Activated CD8-positive, alpha-beta T cell treated with anti-CD3 and anti-CD28 coated beads, Interleukin-2, amount 10 ng/mL, durations not matched to agents 7 days and 5 days (primary cell): ENCODE data around the gene ZNF644. TPM values are rescaled to one million over a fixed set of nuclear protein-coding genes. Genes with fewer than 3 reads are reported as not detected.

ENCODE experiments used
- ATAC-seq: fragments of 150-1000 bp; cut with Tn5 transposase; one replicate; pipeline ENCODE4 v1.10.0; 2021; ENCODE audit warnings: moderate library complexity
- CTCF ChIA-PET: fragments of 350-600 bp; sonication (Branson Sonifier 250); formaldehyde crosslinking; loops from one replicate; lab custom pipeline; 2021; ENCODE audit warnings: antibody characterized with exemption; lab: Charles Lee
- POLR2A ChIA-PET: fragments of 350-600 bp; sonication (Branson Sonifier 250); formaldehyde crosslinking; loops from one replicate; lab custom pipeline; 2021; ENCODE audit warnings: antibody characterized with exemption; lab: Charles Lee
- DNase-seq: peaks from one replicate; pipeline ENCODE4 v3.0.0-alpha.2; 2020
- H3K27ac Mint-ChIP-seq: one replicate; pipeline ENCODE4 v1.8.0; 2021; ENCODE audit warnings: mild to moderate bottlenecking, mixed read lengths
- H3K27me3 Mint-ChIP-seq: one replicate; pipeline ENCODE4 v1.8.0; 2021; ENCODE audit warnings: low read depth, mixed read lengths
- H3K36me3 Mint-ChIP-seq: one replicate; pipeline ENCODE4 v1.8.0; 2021; ENCODE audit warnings: low read depth, mixed read lengths
- H3K4me1 Mint-ChIP-seq: one replicate; pipeline ENCODE4 v1.8.0; 2021; ENCODE audit warnings: low read depth, mixed read lengths
- H3K4me3 Mint-ChIP-seq: one replicate; pipeline ENCODE4 v1.8.0; 2021; ENCODE audit warnings: mild to moderate bottlenecking, mixed read lengths
- H3K9me3 Mint-ChIP-seq: one replicate; pipeline ENCODE4 v1.8.0; 2022; ENCODE audit warnings: mixed read lengths; ENCODE audit not compliant: insufficient read depth
- total RNA-seq, 2 experiments: library from RNA; stranded (reverse); gene quantifications; one replicate each; pipeline ENCODE4 v1.2.3, GENCODE V29; 2021

Gene ZNF644
- total RNA-seq, 2 experiments from 2014 or later = 49.4 to 52.2 TPM

DNA sequence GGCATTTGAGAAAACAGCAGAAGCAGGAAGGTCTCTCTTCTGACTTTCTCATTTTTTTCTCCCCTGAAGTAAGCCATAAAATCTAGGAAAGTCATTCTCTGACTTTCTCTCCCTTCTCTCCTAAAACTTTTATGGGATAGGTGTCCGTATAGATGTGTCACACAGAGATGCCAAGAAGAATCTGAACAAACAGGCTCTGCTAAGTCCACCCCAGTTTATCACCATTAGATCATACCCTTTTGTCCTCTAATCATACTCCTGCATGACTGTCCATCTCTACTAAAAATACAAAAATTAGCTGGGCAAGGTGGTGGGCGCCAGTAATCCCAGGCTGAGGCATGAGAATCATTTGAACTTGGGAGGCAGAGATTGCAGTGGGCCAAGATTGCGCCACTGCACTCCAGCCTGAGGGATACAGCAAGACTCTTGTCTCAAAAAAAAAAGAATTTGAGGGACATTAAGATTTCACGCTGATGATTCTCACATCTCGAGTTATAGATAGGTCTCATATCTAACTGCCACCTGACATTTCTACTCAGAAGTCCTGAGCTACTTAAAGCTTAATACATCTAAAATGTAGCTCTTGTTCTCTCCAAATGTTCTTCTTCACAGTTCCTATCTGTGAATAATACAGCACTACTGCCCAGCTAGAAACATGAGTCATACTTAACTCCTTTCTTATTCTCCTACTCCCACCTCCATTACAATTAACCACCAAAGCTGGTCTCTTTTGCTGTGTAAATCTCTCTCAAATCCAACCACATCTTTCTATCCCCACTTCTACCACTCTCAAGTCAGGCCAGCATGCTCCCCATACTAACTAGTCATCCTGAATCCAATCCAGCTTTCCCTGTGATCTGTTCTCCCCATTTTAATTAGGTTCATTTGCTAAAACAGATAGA, 47.7 kb downstream of the ZNF644 start:
- no peaks in the 10 kb centered on the region for H3K9me3 Mint-ChIP-seq
- H3K27ac Mint-ChIP-seq = no peak overlapping the region
- peaks cover 3% of the 10 kb centered on the region for H3K4me1 Mint-ChIP-seq
- no peaks in the 10 kb centered on the region for H3K27me3 Mint-ChIP-seq
- POLR2A ChIA-PET = no interaction called here
- no peak overlapping the region for H3K4me3 Mint-ChIP-seq
- peaks cover 46% of the 10 kb centered on the region for H3K36me3 Mint-ChIP-seq
- DNase-seq (no peak), ATAC-seq (no peak)
- CTCF ChIA-PET = interaction anchor here (0.9 to 1.1 kb wide), 2 partner anchors 32 to 35 kb away, joined by 6 read pairs; no protein-coding TSS in a partner anchor

DNA sequence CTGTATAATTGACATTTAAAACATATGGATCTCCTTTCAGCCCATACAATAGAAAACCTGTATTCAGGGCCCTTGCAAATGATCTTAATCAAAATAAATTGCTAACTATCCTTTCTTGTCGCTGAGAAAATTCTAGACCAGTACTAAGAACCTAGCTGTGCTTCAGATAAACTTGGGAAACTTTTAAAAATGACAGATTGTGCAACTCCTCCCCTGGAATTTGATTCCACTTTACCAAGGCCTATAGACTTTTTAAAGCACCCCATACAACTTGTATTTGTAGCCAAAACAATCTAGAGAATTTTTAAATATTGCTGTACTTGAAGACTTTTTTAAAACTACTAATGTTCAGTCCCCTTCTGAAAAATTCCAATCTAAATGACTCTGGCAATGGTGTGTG, 51.6 kb downstream of the ZNF644 start:
- no peak for DNase-seq
- Mint-ChIP-seq H3K27me3 (no peaks in the 10 kb centered on the region), H3K4me1 (peaks cover 3% of the 10 kb centered on the region), H3K27ac (no peak overlapping the region), H3K9me3 (no peaks in the 10 kb centered on the region), H3K4me3 (no peak overlapping the region), H3K36me3 (peaks cover 35% of the 10 kb centered on the region)
- POLR2A ChIA-PET = no interaction called here
- no peak for ATAC-seq
- CTCF ChIA-PET = no interaction called here

DNA sequence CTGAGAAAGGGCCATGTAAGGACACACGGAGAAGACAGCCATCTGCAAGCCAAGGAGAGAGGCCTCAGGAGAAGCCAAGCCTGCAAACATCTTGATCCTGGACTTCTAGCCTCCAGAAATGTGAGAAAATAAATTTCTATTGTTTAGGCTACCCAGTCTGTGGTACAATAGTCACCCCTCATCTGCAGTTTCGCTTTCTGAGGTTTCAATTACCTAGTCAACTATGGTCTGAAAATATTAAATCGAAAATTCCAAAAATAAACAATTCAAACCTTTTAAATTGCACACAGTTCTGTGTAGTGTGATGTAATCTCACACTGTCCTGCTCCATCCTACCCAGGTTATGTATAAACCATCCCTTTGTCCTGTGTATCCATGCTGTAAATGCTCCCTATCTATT, 52.6 kb downstream of the ZNF644 start:
- H3K4me1 Mint-ChIP-seq = no peaks in the 10 kb centered on the region
- POLR2A ChIA-PET = no interaction called here
- H3K36me3 Mint-ChIP-seq = peaks cover 31% of the 10 kb centered on the region
- no peak for ATAC-seq
- H3K27ac Mint-ChIP-seq = no peak overlapping the region
- CTCF ChIA-PET = no interaction called here
- no peaks in the 10 kb centered on the region for H3K27me3 Mint-ChIP-seq
- DNase-seq = no peak
- H3K9me3 Mint-ChIP-seq = no peaks in the 10 kb centered on the region
- H3K4me3 Mint-ChIP-seq = no peak overlapping the region

DNA sequence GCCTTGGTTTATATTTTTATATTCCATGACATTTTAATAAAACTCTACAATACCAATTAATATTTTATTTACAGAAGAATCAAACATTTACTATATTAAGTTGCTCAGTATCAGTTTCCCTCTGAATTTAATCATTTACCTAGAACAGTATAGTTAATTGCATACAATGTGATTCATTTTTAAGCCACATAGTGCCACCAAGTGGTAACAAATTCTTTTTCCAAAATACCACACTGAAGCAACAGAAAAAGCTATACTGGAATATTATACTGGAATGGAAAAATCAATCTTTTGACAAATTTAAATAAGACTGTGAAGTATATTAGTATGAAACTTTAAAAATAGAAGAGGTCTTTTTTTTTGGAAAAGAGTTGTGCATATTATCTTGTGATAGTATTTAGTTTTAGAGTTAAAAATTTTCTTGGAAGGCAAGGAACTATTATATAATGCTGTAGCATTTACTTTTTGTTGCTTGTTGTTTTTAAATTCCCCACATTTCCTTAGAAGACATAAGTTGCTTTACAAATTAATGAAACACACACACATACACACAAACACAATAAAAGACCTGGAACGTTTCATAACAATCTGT, 57.3 kb downstream of the ZNF644 start:
- Mint-ChIP-seq H3K27me3 (no peaks in the 10 kb centered on the region), H3K4me3 (no peak overlapping the region), H3K9me3 (no peaks in the 10 kb centered on the region), H3K36me3 (peaks cover 18% of the 10 kb centered on the region), H3K4me1 (peaks cover under 1% of the 10 kb centered on the region), H3K27ac (no peak overlapping the region)
- ChIA-PET CTCF (interaction anchor here (0.6 to 2.3 kb wide), 3 partner anchors 233 to 243 kb away, joined by 3 to 15 read pairs (median 4); no protein-coding TSS in a partner anchor), POLR2A (no interaction called here)
- ATAC-seq (no peak), DNase-seq (no peak)

DNA sequence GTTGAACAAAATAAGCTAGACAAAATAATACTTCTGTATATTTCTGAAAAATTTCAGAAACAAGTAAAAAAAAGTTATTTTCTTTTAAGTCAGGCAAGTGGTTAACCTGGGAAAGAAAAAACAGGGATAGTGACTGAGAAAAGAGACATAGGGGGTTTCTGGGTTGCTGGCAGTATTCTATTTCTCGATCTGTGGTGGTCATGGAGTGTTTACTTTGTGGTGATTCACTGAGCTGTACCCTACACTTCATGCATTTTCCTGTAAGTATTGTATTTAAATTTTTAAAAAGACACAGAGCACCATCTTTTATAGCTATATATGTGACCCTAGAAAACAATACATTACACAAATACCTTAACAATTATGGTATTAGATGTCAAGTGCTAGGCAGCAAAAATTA, 58.2 kb downstream of the ZNF644 start:
- CTCF ChIA-PET = interaction anchor here (1.0 to 1.3 kb wide), 2 partner anchors 42 to 242 kb away, joined by 4 read pairs; no protein-coding TSS in a partner anchor
- no peak overlapping the region for H3K4me3 Mint-ChIP-seq
- DNase-seq = no peak
- no peaks in the 10 kb centered on the region for H3K27me3 Mint-ChIP-seq
- no peaks in the 10 kb centered on the region for H3K9me3 Mint-ChIP-seq
- ATAC-seq = no peak
- H3K27ac Mint-ChIP-seq = no peak overlapping the region
- peaks cover 2% of the 10 kb centered on the region for H3K4me1 Mint-ChIP-seq
- peaks cover 24% of the 10 kb centered on the region for H3K36me3 Mint-ChIP-seq
- POLR2A ChIA-PET = no interaction called here

DNA sequence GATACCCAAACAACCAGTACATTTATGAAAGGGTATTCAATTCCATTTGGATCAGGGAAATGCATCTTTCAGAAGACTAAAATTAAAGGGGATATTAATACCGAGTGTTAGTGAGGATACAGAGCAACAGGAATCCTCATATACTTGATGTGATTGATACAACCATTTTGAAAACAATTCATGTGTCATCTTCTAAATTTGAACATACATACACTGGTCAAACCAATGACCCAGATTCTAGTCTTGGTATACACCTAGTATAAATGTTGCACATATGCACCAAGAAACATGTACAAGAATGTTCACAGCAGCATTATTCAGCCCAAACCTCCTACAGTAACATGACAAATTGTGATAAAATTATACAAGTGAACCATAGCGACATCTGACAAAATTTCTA, 58.6 kb downstream of the ZNF644 start:
- ChIA-PET CTCF (interaction anchor here (1.0 to 1.3 kb wide), 2 partner anchors 42 to 241 kb away, joined by 4 read pairs; no protein-coding TSS in a partner anchor), POLR2A (no interaction called here)
- H3K9me3 Mint-ChIP-seq = peaks cover 2% of the 10 kb centered on the region
- no peak overlapping the region for H3K4me3 Mint-ChIP-seq
- H3K36me3 Mint-ChIP-seq = peaks cover 28% of the 10 kb centered on the region
- H3K4me1 Mint-ChIP-seq = peaks cover 3% of the 10 kb centered on the region
- ATAC-seq (no peak), DNase-seq (no peak)
- no peaks in the 10 kb centered on the region for H3K27me3 Mint-ChIP-seq
- no peak overlapping the region for H3K27ac Mint-ChIP-seq

DNA sequence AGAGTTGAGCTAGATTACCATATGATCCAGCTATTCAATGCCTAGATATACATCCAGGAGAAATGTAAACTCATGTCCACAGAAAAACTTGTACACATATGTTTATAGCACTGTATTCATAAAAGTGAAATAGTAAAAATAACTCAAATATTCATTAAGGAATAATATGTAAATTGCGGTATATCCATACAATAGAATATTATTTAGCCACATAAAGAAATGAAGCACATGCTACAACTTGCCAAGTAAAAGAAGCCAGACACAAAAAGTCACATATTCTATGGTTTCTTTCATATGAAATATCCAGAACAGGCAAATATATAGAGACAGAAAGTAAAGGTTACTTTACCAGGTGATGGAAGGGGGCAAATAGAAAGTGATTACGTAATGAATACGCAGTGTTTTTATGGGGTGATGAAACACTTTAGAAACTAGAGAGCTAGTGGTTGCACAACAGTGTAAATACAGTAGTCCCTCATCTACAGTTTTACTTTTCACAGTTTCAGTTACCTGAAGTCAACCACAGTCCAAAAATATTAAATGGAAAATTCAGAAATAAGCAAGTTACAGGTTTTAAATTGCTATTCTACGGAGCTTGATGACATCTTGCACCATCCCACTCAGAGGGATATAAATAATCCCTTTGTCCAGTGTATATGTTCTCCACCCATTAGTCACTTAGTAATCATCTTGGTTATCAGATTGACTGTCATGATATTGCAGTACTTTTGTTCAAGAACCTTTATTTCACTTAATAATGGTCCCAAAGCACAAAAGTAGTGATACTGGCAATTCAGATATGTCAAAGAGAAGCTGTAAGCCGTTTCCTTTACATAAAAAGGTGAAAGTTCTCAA, 62.3 kb downstream of the ZNF644 start:
- POLR2A ChIA-PET = no interaction called here
- H3K9me3 Mint-ChIP-seq = peaks cover 8% of the 10 kb centered on the region
- no peaks in the 10 kb centered on the region for H3K27me3 Mint-ChIP-seq
- H3K4me3 Mint-ChIP-seq = no peak overlapping the region
- H3K4me1 Mint-ChIP-seq = peaks cover 10% of the 10 kb centered on the region
- DNase-seq (no peak), ATAC-seq (no peak)
- H3K27ac Mint-ChIP-seq = no peak overlapping the region
- CTCF ChIA-PET = no interaction called here
- peaks cover 50% of the 10 kb centered on the region for H3K36me3 Mint-ChIP-seq

DNA sequence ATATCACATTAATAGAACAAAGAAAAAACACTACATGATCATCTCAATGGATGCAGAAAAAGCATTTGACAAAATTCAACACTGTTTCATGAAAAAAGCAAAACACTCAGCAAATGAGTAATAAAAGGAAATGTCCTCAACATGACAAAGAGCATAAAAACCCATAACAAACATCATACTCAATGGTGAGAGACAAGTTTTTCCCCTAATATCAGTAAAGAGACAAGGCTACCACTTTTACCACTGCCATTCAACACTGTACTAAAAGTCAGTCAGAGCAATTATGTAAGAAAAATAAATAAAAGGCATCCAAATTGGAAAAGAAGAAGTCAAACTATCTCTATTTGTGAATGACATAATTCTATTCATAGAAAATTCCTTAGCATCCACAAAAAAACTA, 64.3 kb downstream of the ZNF644 start:
- ChIA-PET POLR2A (no interaction called here), CTCF (no interaction called here)
- peaks cover 11% of the 10 kb centered on the region for H3K4me1 Mint-ChIP-seq
- no peak for ATAC-seq
- no peak for DNase-seq
- no peak overlapping the region for H3K27ac Mint-ChIP-seq
- H3K9me3 Mint-ChIP-seq = peaks cover 8% of the 10 kb centered on the region
- H3K36me3 Mint-ChIP-seq = peaks cover 60% of the 10 kb centered on the region
- H3K27me3 Mint-ChIP-seq = no peaks in the 10 kb centered on the region
- H3K4me3 Mint-ChIP-seq = no peak overlapping the region

DNA sequence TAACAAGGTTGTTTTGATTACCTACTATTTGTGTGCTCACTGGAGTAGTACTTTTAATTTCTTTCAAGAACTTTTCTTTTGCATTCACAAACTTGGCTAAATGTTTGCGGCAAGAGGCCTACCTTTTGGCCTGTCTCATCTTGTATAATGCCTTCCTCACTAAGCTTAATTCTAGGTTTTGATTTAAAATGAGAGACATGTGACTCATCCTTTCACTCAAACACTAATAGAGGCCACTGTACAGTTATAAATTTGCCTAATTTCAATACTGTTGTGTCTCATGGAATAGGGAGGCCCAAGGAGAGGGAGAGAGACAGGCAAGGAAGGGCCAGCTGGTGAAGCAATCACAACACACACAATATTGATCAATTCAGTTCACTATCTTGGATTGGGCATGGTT, 66.1 kb downstream of the ZNF644 start:
- ATAC-seq (no peak), DNase-seq (no peak)
- Mint-ChIP-seq H3K27me3 (no peaks in the 10 kb centered on the region), H3K4me1 (peaks cover 12% of the 10 kb centered on the region), H3K9me3 (peaks cover 8% of the 10 kb centered on the region), H3K27ac (no peak overlapping the region), H3K36me3 (peaks cover 68% of the 10 kb centered on the region), H3K4me3 (no peak overlapping the region)
- ChIA-PET CTCF (interaction anchor here (0.8 to 1.7 kb wide), 2 partner anchors 11 to 234 kb away, joined by 3 to 5 read pairs; no protein-coding TSS in a partner anchor), POLR2A (no interaction called here)

DNA sequence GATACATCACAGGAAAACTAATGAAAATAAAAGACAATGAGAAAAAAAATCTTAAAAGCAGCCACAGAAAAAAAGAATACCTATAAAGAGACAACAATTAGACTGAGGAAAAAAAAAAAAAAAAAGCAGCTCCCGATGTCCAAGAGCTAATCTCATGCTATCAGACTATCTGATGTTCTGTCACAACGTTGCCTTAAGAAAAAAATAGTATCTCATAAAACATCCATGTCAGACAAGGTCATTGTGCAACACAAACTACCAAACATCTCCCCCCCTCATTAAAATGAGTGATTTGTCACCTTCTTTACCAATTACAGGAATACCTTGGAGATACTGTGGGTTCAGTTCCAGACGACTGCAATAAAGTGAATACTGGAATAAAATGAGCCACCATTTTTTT, 68.9 kb downstream of the ZNF644 start:
- CTCF ChIA-PET = interaction anchor here (1.6 kb wide), 1 partner anchor 213 kb away, joined by 5 read pairs; no protein-coding TSS in a partner anchor
- no peak for ATAC-seq
- no peaks in the 10 kb centered on the region for H3K27me3 Mint-ChIP-seq
- no peak overlapping the region for H3K27ac Mint-ChIP-seq
- H3K36me3 Mint-ChIP-seq = peaks cover 46% of the 10 kb centered on the region
- DNase-seq = no peak
- no peak overlapping the region for H3K4me3 Mint-ChIP-seq
- H3K4me1 Mint-ChIP-seq = peaks cover 9% of the 10 kb centered on the region
- H3K9me3 Mint-ChIP-seq = peaks cover 5% of the 10 kb centered on the region
- POLR2A ChIA-PET = no interaction called here

DNA sequence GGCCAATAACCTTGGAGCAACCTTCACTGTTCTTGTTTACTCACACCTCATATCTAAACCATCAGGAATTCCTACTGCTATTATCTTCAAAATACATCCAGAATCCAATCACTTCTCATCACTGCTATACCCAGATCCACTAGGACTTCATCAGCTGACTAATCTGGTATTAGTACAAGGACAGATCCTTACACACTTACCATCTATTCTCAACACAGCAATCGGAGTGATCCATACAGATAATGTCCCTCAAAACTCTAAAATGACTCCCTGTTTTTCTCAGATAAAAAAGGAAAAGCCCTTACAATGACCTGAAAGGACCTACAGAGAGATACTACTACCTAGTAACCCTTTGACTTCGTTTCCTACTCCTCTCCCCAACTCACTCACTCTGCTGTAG, 70.8 kb downstream of the ZNF644 start:
- ChIA-PET CTCF (no interaction called here), POLR2A (no interaction called here)
- Mint-ChIP-seq H3K4me1 (peaks cover 6% of the 10 kb centered on the region), H3K27me3 (no peaks in the 10 kb centered on the region), H3K4me3 (no peak overlapping the region), H3K27ac (no peak overlapping the region), H3K36me3 (peaks cover 35% of the 10 kb centered on the region), H3K9me3 (peaks cover 1% of the 10 kb centered on the region)
- ATAC-seq = no peak
- DNase-seq = no peak
